HepG2 (cell line): ENCODE data around the gene RBCK1. TPM values are rescaled to one million over a fixed set of nuclear protein-coding genes. Genes with fewer than 3 reads are reported as not detected.

Source experiments
- ATAC-seq: fragments of 200-7000 bp; cut with Tn5 transposase; 3 replicates; pipeline ENCODE4 v1.9.1; 2020; ENCODE audit warnings: mild to moderate bottlenecking, moderate library complexity
- BruUV-seq: library from RNA; stranded (reverse); fragments of 400-500 nt; replicated peaks from 2 replicates; lab custom pipeline; 2021; lab: Mats Ljungman, UMichigan
- CTCF ChIA-PET: fragments of 300-600 bp; formaldehyde crosslinking; extraction: SDS; loops from one replicate; lab custom pipeline; 2021; ENCODE audit warnings: low total read pairs, inconsistent platforms, low intra/inter-chr PET ratio; lab: Yijun Ruan, JAX
- POLR2A ChIA-PET: fragments of 350-600 bp; sonication (Branson Sonifier 250); formaldehyde crosslinking; loops from one replicate; lab custom pipeline; 2020; ENCODE audit warnings: antibody characterized with exemption, inconsistent platforms; lab: Yijun Ruan, JAX
- DNase-seq: peaks from one replicate; pipeline ENCODE4 v3.0.0-alpha.2; 2015; ENCODE audit warnings: low spot score
- FAIRE-seq: peaks from 3 replicates; lab custom pipeline; 2011; peaks lifted over from hg19 to GRCh38; lab: Jason Lieb, UNC
- H2AFZ ChIP-seq: one replicate; pipeline ENCODE4 v1.6.1; 2011; ENCODE audit warnings: low read length, inconsistent platforms
- H3K27ac ChIP-seq: fragments of 300-600 bp; 3 replicates; pipeline ENCODE4 v1.8.0; 2011; ENCODE audit warnings: mixed run types, mild to moderate bottlenecking, mixed read lengths, low read length, inconsistent platforms; ENCODE audit not compliant: insufficient read depth; ENCODE audit errors: extremely low read length
- H3K27me3 ChIP-seq, 2 experiments: fragments of 200-600 bp in 1 of 2; 2 replicates in 1 of 2; 3 replicates in 1 of 2; pipeline versions ENCODE4 v1.6.0 to v1.8.0; 2011; ENCODE audit warnings: low read length in 2 of 2, mild to moderate bottlenecking in 2 of 2, moderate library complexity in 2 of 2, inconsistent platforms in 1 of 2; ENCODE audit not compliant: insufficient read depth in 2 of 2, control insufficient read depth in 1 of 2
- H3K36me3 ChIP-seq, 2 experiments: fragments of 200-600 bp in 1 of 2; replicated peaks in 1 of 2; 2 replicates in 1 of 2; 3 replicates in 1 of 2; pipeline versions ENCODE4 v1.5.1 to v1.8.0; 2011; ENCODE audit warnings: low read length in 2 of 2, inconsistent platforms in 1 of 2; ENCODE audit not compliant: insufficient read depth in 2 of 2, control insufficient read depth in 1 of 2
- H3K4me1 ChIP-seq: 2 replicates; pipeline ENCODE4 v1.5.1; 2012; ENCODE audit warnings: low read length, inconsistent platforms; ENCODE audit not compliant: insufficient read depth
- H3K4me2 ChIP-seq: 2 replicates; pipeline ENCODE4 v1.6.0; 2011; ENCODE audit warnings: low read depth, low read length, inconsistent platforms
- H3K4me3 ChIP-seq, 3 experiments: fragments of 200-600 bp in 1 of 3; sonication (generic), shearing (Covaris generic) in 1 of 3; replicated peaks in 1 of 3; 2 replicates each; pipeline ENCODE4 v1.5.1; 2011 to 2016; ENCODE audit warnings: low read length in 3 of 3, inconsistent platforms in 2 of 3, low read depth in 2 of 3, mild to moderate bottlenecking in 2 of 3, control low read depth in 1 of 3, mixed read lengths in 1 of 3; ENCODE audit not compliant: insufficient read depth in 1 of 3
- H3K79me2 ChIP-seq: one replicate; pipeline ENCODE4 v1.6.1; 2011; ENCODE audit warnings: low read length, inconsistent platforms; ENCODE audit not compliant: insufficient read depth
- H3K9ac ChIP-seq: 2 replicates; pipeline ENCODE4 v1.6.0; 2011; ENCODE audit warnings: mild to moderate bottlenecking, low read depth, low read length, inconsistent platforms; ENCODE audit not compliant: insufficient read depth
- H3K9me3 ChIP-seq: 2 replicates; pipeline ENCODE4 v1.5.1; 2012; ENCODE audit warnings: mild to moderate bottlenecking, low read length
- H4K20me1 ChIP-seq: 2 replicates; pipeline ENCODE4 v1.6.0; 2011; ENCODE audit warnings: inconsistent platforms, mild to moderate bottlenecking, low read length, moderate library complexity; ENCODE audit not compliant: insufficient read depth
- EED ChIP-seq: sonication (generic); formaldehyde crosslinking; IDR thresholded peaks from 2 replicates; pipeline ENCODE4 v1.5.0; 2020; ENCODE audit warnings: mild to moderate bottlenecking, missing genetic modification reagents
- HOXA3 ChIP-seq: sonication (generic); formaldehyde crosslinking; IDR thresholded peaks from 2 replicates; pipeline ENCODE4 v1.5.0; 2020; ENCODE audit warnings: missing genetic modification reagents
- KDM5B ChIP-seq: sonication (generic); formaldehyde crosslinking; IDR thresholded peaks from 2 replicates; pipeline ENCODE4 v1.4.0; 2020; ENCODE audit warnings: missing genetic modification reagents, mild to moderate bottlenecking, borderline replicate concordance
- MIXL1 ChIP-seq: IDR thresholded peaks from 2 replicates; pipeline ENCODE4 v1.6.1; 2016
- TEAD3 ChIP-seq: optimal IDR thresholded peaks from 2 replicates; pipeline ENCODE3; 2016; ENCODE audit warnings: borderline replicate concordance
- ZNF460 ChIP-seq: sonication (generic); formaldehyde crosslinking; IDR thresholded peaks from 2 replicates; pipeline ENCODE4 v1.5.1; 2020; ENCODE audit warnings: missing genetic modification reagents, mild to moderate bottlenecking, borderline replicate concordance
- ZNF614 ChIP-seq: IDR thresholded peaks from 2 replicates; pipeline ENCODE4 v1.6.1; 2018; ENCODE audit warnings: missing biosample characterization, missing genetic modification reagents, inconsistent platforms, borderline replicate concordance
- WGBS: methylation state at CpG from one replicate; pipeline ENCODE4 v1.1.6; 2017; ENCODE audit warnings: low lambda C conversion rate; 5-methylcytosine and 5-hydroxymethylcytosine counted together
- in situ Hi-C: cut with HindIII; loops from 2 replicates; pipeline ENCODE4 v1.10.0; 2017; ENCODE audit warnings: low pct_unique_long_range_greater_than_20kb; ENCODE audit not compliant: extremely low pct_ligation_motif_present
- intact Hi-C: fragments of 100-400 bp; cut with micrococcal nuclease; formaldehyde crosslinking; loops from one replicate; pipeline ENCODE4 v1.10.0; 2022; ENCODE audit not compliant: unreplicated experiment
- polyA plus RNA-seq, 8 experiments: library from polyadenylated mRNA; depleted of rRNA in 3 of 8; stranded (reverse) in 7 of 8; unstranded in 1 of 8; fragments of >200 nt; fragmentation: Illumina TruSeq in 4 of 8; extraction: Trizol in 4 of 8; gene quantifications; 2 replicates each; pipeline versions ENCODE4 v1.2.1 to v1.2.3, GENCODE V29; 2011 to 2016; ENCODE audit warnings: low read depth in 4 of 8, missing spikeins in 1 of 8, mixed read lengths in 1 of 8; ENCODE audit not compliant: insufficient read depth in 1 of 8
- total RNA-seq, 5 experiments: library from RNA; depleted of rRNA; stranded (reverse); fragments of >200 nt; fragmentation: Illumina TruSeq; extraction: Trizol; gene quantifications; 2 replicates each; pipeline ENCODE4 v1.2.3, GENCODE V29; 2016; ENCODE audit warnings: low read depth in 1 of 5

Gene RBCK1
- total and polyA plus RNA-seq, 2 of the 13 experiments (the other 11 are each of a cell fraction or from before 2014, with no cell fraction given): 149 to 215 TPM

- TF ChIP-seq KDM5B (CRISPR knock-in tag) (no peak), HOXA3 (CRISPR knock-in tag) (peak; percentile 33; the same call in 1 of the 2 replicates), ZNF614 (CRISPR knock-in tag) (no peak), MIXL1 (CRISPR knock-in tag) (0 out of 2 replicates have a peak, but pooled peaks have one; percentile 30)
These were observed 41.9 kb upstream of the RBCK1 start (continued) for GRCh38 chr20:366041-366718.

GRCh38 chr20:366719-367485, 41.2 kb upstream of the RBCK1 start:
- WGBS: 86% methylated on average over 13 of the region's 13 CpGs
- no peaks in the 10 kb centered on the region for H3K36me3 ChIP-seq
- TF ChIP-seq ZNF460 (CRISPR knock-in tag): no peak
- TF ChIP-seq TEAD3: peak; percentile 10
- TF ChIP-seq EED (CRISPR knock-in tag): 0 out of 2 replicates have a peak, but pooled peaks have one; percentile 27
- no peak overlapping the region for H2AFZ ChIP-seq
- no peak overlapping the region for H3K27ac ChIP-seq
- FAIRE-seq: no peak
- intact Hi-C loops (no loop called here), in situ Hi-C loops (no loop called here)
- no peaks in the 10 kb centered on the region for H3K9me3 ChIP-seq
- H4K20me1 ChIP-seq: no peaks in the 10 kb centered on the region
- no TSS peak for BruUV-seq
- no peak overlapping the region for H3K4me2 ChIP-seq
- ChIA-PET POLR2A (interaction anchor here (0.9 to 25.4 kb wide), 6 partner anchors 12 to 65 kb away, joined by 3 to 1587 read pairs (median 6); partner anchors contain the start of genes RBCK1 and TRIB3), CTCF (no interaction called here)
- DNase-seq: no peak
- H3K27me3 ChIP-seq: no peaks in the 10 kb centered on the region
- no peak overlapping the region for H3K4me3 ChIP-seq
- H3K4me1 ChIP-seq: peaks cover 92% of the 10 kb centered on the region
- no peak for ATAC-seq
- no peak overlapping the region for H3K9ac ChIP-seq
- no peaks in the 10 kb centered on the region for H3K79me2 ChIP-seq
